Measurements from ENCODE around the gene EIF2AK3. TPM values are rescaled to one million over a fixed set of nuclear protein-coding genes. Genes with fewer than 3 reads are reported as not detected.

EIF2AK3 gene
- total and polyA plus RNA-seq, 2 of the 13 experiments (the other 11 are each of a cell fraction or from before 2014, with no cell fraction given): 10.3 to 30.6 TPM

- no peak for TF ChIP-seq PTBP1 (IDR thresholded peaks at IDR 0.05; ENCODE audit: low read depth, low read length, poor library complexity, severe bottlenecking)
- TF ChIP-seq NFAT5 (CRISPR knock-in tag; IDR thresholded peaks at IDR 0.05): no peak
- TF ChIP-seq ZNF281 (CRISPR knock-in tag; IDR thresholded peaks at IDR 0.05; ENCODE audit: borderline replicate concordance): peak; percentile 20; the same call in 1 of the 2 replicates
- no peak for TF ChIP-seq HES4 (CRISPR knock-in tag; IDR thresholded peaks at IDR 0.05; ENCODE audit: borderline replicate concordance)
- no peak for TF ChIP-seq ZNF674 (CRISPR knock-in tag; IDR thresholded peaks at IDR 0.05; ENCODE audit: low read depth)
- TF ChIP-seq SIX4 (CRISPR knock-in tag; IDR thresholded peaks at IDR 0.05): no peak
- peak; percentile 64 for TF ChIP-seq MAX (IDR thresholded peaks at IDR 0.05)
- 0 out of 2 replicates have a peak, but pooled peaks have one; percentile 28 for TF ChIP-seq SP5 (CRISPR knock-in tag; IDR thresholded peaks at IDR 0.05; ENCODE audit: borderline replicate concordance, low read depth)
- TF ChIP-seq KDM2A (CRISPR knock-in tag; IDR thresholded peaks at IDR 0.05; ENCODE audit: borderline replicate concordance, low read depth): peak; percentile 36; the same call in 1 of the 2 replicates
- TF ChIP-seq ZNF543 (CRISPR knock-in tag; IDR thresholded peaks at IDR 0.05): peak; percentile 89; the same call in 1 of the 2 replicates
- no peak for TF ChIP-seq KIAA2018 (CRISPR knock-in tag; IDR thresholded peaks at IDR 0.05; ENCODE audit: borderline replicate concordance)
- TF ChIP-seq FOXM1 (CRISPR knock-in tag; IDR thresholded peaks at IDR 0.05): no peak
Observed at GRCh38 chr2:88627856-88628570, 749 bp upstream of the EIF2AK3 start (continued).
